HepG2 (cell line): ENCODE results near the gene LPIN3. TPM values are rescaled to one million over a fixed set of nuclear protein-coding genes. Genes with fewer than 3 reads are reported as not detected.

ENCODE experiments used
- CBX1 ChIP-seq: IDR thresholded peaks from one replicate; pipeline ENCODE4 v1.6.1; 2016; ENCODE audit warnings: antibody characterized with exemption, low read depth
- CHD2 ChIP-seq: IDR thresholded peaks from 2 replicates; pipeline ENCODE4 v1.6.1; 2011; ENCODE audit warnings: low read depth, low read length, improper control_type of control experiment
- ISX ChIP-seq: sonication (generic); formaldehyde crosslinking; conservative IDR thresholded peaks from 2 replicates; pipeline ENCODE4 v1.5.0; 2020; ENCODE audit warnings: missing genetic modification reagents
- ZNF451 ChIP-seq: sonication (generic); formaldehyde crosslinking; IDR thresholded peaks from 2 replicates; pipeline ENCODE4 v1.5.0; 2020; ENCODE audit warnings: mild to moderate bottlenecking, missing genetic modification reagents
- ZNF501 ChIP-seq: sonication (generic); formaldehyde crosslinking; IDR thresholded peaks from 2 replicates; pipeline ENCODE4 v1.5.1; 2020; ENCODE audit warnings: mild to moderate bottlenecking, moderate library complexity, missing genetic modification reagents
- polyA plus RNA-seq, 8 experiments: library from polyadenylated mRNA; depleted of rRNA in 3 of 8; stranded (reverse) in 7 of 8; unstranded in 1 of 8; fragments of >200 nt; fragmentation: Illumina TruSeq in 4 of 8; extraction: Trizol in 4 of 8; gene quantifications; 2 replicates each; pipeline versions ENCODE4 v1.2.1 to v1.2.3, GENCODE V29; 2011 to 2016; ENCODE audit warnings: low read depth in 4 of 8, missing spikeins in 1 of 8, mixed read lengths in 1 of 8; ENCODE audit not compliant: insufficient read depth in 1 of 8
- total RNA-seq, 5 experiments: library from RNA; depleted of rRNA; stranded (reverse); fragments of >200 nt; fragmentation: Illumina TruSeq; extraction: Trizol; gene quantifications; 2 replicates each; pipeline ENCODE4 v1.2.3, GENCODE V29; 2016; ENCODE audit warnings: low read depth in 1 of 5
- TF ChIP-seq, protein P1 (sequence below): sonication (generic); formaldehyde crosslinking; IDR thresholded peaks from 2 replicates; pipeline ENCODE4 v1.5.1; 2020; ENCODE audit warnings: mild to moderate bottlenecking, missing genetic modification reagents, borderline replicate concordance
- TF ChIP-seq, protein P2 (sequence below): sonication (generic); formaldehyde crosslinking; IDR thresholded peaks from 2 replicates; pipeline ENCODE4 v1.5.0; 2020; ENCODE audit warnings: missing genetic modification reagents
- TF ChIP-seq, protein P3 (sequence below): IDR thresholded peaks from 2 replicates; pipeline ENCODE4 v1.6.1; 2016
- TF ChIP-seq, protein P4 (sequence below): sonication (generic); formaldehyde crosslinking; IDR thresholded peaks from 2 replicates; pipeline ENCODE4 v1.5.0; 2020; ENCODE audit warnings: mild to moderate bottlenecking, missing genetic modification reagents
- TF ChIP-seq, protein P5 (sequence below): sonication (generic); formaldehyde crosslinking; IDR thresholded peaks from 2 replicates; pipeline ENCODE4 v1.5.1; 2020; ENCODE audit warnings: mild to moderate bottlenecking, missing genetic modification reagents, moderate library complexity
- TF ChIP-seq, protein P6 (sequence below): sonication (generic); formaldehyde crosslinking; IDR thresholded peaks from 2 replicates; pipeline ENCODE4 v1.5.1; 2020; ENCODE audit warnings: missing genetic modification reagents, mild to moderate bottlenecking, borderline replicate concordance

Gene LPIN3
- total and polyA plus RNA-seq, 2 of the 13 experiments (the other 11 are each of a cell fraction or from before 2014, with no cell fraction given) = 14.2 to 28.6 TPM

DNA sequence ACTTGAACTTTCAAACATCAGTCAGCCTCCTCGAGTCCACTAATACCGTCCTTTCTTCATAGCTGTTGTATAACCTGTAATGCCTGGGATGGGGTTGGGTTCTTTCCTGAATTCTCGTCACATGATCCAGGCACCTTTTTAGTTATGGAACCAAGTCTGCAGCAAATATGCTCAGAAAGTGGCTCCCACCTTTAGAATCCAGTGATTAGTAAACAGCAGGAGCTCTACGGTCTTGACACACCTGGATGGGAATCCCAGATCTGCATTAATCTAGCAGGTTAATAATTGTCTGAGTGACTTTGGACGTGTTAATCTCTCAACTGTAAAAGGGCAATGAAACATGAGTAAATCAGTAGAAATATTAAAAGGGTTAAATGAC, 22.4 kb upstream of the LPIN3 start (continued):
- TF ChIP-seq, protein P1, sequence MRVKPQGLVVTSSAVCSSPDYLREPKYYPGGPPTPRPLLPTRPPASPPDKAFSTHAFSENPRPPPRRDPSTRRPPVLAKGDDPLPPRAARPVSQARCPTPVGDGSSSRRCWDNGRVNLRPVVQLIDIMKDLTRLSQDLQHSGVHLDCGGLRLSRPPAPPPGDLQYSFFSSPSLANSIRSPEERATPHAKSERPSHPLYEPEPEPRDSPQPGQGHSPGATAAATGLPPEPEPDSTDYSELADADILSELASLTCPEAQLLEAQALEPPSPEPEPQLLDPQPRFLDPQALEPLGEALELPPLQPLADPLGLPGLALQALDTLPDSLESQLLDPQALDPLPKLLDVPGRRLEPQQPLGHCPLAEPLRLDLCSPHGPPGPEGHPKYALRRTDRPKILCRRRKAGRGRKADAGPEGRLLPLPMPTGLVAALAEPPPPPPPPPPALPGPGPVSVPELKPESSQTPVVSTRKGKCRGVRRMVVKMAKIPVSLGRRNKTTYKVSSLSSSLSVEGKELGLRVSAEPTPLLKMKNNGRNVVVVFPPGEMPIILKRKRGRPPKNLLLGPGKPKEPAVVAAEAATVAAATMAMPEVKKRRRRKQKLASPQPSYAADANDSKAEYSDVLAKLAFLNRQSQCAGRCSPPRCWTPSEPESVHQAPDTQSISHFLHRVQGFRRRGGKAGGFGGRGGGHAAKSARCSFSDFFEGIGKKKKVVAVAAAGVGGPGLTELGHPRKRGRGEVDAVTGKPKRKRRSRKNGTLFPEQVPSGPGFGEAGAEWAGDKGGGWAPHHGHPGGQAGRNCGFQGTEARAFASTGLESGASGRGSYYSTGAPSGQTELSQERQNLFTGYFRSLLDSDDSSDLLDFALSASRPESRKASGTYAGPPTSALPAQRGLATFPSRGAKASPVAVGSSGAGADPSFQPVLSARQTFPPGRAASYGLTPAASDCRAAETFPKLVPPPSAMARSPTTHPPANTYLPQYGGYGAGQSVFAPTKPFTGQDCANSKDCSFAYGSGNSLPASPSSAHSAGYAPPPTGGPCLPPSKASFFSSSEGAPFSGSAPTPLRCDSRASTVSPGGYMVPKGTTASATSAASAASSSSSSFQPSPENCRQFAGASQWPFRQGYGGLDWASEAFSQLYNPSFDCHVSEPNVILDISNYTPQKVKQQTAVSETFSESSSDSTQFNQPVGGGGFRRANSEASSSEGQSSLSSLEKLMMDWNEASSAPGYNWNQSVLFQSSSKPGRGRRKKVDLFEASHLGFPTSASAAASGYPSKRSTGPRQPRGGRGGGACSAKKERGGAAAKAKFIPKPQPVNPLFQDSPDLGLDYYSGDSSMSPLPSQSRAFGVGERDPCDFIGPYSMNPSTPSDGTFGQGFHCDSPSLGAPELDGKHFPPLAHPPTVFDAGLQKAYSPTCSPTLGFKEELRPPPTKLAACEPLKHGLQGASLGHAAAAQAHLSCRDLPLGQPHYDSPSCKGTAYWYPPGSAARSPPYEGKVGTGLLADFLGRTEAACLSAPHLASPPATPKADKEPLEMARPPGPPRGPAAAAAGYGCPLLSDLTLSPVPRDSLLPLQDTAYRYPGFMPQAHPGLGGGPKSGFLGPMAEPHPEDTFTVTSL (CRISPR knock-in tag) = peak; percentile 51; the same call in 1 of the 2 replicates
- TF ChIP-seq, protein P2, sequence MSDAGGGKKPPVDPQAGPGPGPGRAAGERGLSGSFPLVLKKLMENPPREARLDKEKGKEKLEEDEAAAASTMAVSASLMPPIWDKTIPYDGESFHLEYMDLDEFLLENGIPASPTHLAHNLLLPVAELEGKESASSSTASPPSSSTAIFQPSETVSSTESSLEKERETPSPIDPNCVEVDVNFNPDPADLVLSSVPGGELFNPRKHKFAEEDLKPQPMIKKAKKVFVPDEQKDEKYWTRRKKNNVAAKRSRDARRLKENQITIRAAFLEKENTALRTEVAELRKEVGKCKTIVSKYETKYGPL (CRISPR knock-in tag) = peak; percentile 97
- TF ChIP-seq, protein P3, sequence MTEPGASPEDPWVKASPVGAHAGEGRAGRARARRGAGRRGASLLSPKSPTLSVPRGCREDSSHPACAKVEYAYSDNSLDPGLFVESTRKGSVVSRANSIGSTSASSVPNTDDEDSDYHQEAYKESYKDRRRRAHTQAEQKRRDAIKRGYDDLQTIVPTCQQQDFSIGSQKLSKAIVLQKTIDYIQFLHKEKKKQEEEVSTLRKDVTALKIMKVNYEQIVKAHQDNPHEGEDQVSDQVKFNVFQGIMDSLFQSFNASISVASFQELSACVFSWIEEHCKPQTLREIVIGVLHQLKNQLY (CRISPR knock-in tag) = no peak
- TF ChIP-seq, protein P4, sequence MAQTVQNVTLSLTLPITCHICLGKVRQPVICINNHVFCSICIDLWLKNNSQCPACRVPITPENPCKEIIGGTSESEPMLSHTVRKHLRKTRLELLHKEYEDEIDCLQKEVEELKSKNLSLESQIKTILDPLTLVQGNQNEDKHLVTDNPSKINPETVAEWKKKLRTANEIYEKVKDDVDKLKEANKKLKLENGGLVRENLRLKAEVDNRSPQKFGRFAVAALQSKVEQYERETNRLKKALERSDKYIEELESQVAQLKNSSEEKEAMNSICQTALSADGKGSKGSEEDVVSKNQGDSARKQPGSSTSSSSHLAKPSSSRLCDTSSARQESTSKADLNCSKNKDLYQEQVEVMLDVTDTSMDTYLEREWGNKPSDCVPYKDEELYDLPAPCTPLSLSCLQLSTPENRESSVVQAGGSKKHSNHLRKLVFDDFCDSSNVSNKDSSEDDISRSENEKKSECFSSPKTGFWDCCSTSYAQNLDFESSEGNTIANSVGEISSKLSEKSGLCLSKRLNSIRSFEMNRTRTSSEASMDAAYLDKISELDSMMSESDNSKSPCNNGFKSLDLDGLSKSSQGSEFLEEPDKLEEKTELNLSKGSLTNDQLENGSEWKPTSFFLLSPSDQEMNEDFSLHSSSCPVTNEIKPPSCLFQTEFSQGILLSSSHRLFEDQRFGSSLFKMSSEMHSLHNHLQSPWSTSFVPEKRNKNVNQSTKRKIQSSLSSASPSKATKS (CRISPR knock-in tag) = peak; percentile 61; the same call in 1 of the 2 replicates
- TF ChIP-seq ISX (CRISPR knock-in tag) (0 out of 2 replicates have a peak, but pooled peaks have one; percentile 52), ZNF451 (no peak), CHD2 (no peak), ZNF501 (CRISPR knock-in tag) (no peak), CBX1 (no peak)
- TF ChIP-seq, protein P5, sequence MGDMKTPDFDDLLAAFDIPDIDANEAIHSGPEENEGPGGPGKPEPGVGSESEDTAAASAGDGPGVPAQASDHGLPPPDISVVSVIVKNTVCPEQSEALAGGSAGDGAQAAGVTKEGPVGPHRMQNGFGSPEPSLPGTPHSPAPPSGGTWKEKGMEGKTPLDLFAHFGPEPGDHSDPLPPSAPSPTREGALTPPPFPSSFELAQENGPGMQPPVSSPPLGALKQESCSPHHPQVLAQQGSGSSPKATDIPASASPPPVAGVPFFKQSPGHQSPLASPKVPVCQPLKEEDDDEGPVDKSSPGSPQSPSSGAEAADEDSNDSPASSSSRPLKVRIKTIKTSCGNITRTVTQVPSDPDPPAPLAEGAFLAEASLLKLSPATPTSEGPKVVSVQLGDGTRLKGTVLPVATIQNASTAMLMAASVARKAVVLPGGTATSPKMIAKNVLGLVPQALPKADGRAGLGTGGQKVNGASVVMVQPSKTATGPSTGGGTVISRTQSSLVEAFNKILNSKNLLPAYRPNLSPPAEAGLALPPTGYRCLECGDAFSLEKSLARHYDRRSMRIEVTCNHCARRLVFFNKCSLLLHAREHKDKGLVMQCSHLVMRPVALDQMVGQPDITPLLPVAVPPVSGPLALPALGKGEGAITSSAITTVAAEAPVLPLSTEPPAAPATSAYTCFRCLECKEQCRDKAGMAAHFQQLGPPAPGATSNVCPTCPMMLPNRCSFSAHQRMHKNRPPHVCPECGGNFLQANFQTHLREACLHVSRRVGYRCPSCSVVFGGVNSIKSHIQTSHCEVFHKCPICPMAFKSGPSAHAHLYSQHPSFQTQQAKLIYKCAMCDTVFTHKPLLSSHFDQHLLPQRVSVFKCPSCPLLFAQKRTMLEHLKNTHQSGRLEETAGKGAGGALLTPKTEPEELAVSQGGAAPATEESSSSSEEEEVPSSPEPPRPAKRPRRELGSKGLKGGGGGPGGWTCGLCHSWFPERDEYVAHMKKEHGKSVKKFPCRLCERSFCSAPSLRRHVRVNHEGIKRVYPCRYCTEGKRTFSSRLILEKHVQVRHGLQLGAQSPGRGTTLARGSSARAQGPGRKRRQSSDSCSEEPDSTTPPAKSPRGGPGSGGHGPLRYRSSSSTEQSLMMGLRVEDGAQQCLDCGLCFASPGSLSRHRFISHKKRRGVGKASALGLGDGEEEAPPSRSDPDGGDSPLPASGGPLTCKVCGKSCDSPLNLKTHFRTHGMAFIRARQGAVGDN = no peak
- TF ChIP-seq, protein P6, sequence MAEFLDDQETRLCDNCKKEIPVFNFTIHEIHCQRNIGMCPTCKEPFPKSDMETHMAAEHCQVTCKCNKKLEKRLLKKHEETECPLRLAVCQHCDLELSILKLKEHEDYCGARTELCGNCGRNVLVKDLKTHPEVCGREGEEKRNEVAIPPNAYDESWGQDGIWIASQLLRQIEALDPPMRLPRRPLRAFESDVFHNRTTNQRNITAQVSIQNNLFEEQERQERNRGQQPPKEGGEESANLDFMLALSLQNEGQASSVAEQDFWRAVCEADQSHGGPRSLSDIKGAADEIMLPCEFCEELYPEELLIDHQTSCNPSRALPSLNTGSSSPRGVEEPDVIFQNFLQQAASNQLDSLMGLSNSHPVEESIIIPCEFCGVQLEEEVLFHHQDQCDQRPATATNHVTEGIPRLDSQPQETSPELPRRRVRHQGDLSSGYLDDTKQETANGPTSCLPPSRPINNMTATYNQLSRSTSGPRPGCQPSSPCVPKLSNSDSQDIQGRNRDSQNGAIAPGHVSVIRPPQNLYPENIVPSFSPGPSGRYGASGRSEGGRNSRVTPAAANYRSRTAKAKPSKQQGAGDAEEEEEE (CRISPR knock-in tag) = 0 out of 2 replicates have a peak, but pooled peaks have one; percentile 0
